ENCODE data around the gene CHST1.

GRCh38 chr11:45683271-45684058, 18.0 kb upstream of the CHST1 start:
- TF ChIP-seq POLR2AphosphoS5 (IDR thresholded peaks at IDR 0.05; ENCODE audit: low read depth, low read length) (no peak), REST (IDR thresholded peaks at IDR 0.05; ENCODE audit: insufficient read depth in 1 of 2, low read depth in 2 of 2, low read length in 2 of 2) (no peak), SIN3A (IDR thresholded peaks at IDR 0.05; ENCODE audit: borderline replicate concordance, insufficient read depth, low read length) (no peak)

Measured in PFSK-1 (cell line).